ENCODE data around the gene PRKACG. TPM values are rescaled to one million over a fixed set of nuclear protein-coding genes. Genes with fewer than 3 reads are reported as not detected.

PRKACG gene
- not detected in 2 replicates for total RNA-seq (2014; rRNA removed; shearing (Covaris generic))

DNA sequence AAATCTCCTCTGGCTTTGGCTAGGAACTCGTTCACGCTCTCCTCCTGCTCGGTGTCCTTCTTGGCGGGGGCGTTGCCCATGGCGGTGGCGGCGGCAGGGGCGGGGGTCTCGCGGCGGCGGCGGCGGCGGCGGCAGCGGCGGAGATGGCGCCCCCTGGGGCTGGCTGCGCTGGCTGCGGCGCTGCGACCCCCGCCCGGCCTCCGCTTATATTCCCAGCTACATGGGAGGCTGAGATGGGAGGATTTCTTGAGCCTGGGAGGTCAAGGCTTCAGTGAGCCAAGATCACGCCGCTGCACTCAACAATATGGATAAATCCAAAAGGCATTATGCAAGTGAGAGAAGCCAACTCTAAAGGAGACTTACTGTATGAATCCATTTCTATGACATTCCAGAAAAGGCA lies at the start of gene PRKACG:
PRKACG (minus strand) TSS at position 101 of the 400 bp plus-strand sequence; CDS start at position 80, 21 bp downstream.

DNA sequence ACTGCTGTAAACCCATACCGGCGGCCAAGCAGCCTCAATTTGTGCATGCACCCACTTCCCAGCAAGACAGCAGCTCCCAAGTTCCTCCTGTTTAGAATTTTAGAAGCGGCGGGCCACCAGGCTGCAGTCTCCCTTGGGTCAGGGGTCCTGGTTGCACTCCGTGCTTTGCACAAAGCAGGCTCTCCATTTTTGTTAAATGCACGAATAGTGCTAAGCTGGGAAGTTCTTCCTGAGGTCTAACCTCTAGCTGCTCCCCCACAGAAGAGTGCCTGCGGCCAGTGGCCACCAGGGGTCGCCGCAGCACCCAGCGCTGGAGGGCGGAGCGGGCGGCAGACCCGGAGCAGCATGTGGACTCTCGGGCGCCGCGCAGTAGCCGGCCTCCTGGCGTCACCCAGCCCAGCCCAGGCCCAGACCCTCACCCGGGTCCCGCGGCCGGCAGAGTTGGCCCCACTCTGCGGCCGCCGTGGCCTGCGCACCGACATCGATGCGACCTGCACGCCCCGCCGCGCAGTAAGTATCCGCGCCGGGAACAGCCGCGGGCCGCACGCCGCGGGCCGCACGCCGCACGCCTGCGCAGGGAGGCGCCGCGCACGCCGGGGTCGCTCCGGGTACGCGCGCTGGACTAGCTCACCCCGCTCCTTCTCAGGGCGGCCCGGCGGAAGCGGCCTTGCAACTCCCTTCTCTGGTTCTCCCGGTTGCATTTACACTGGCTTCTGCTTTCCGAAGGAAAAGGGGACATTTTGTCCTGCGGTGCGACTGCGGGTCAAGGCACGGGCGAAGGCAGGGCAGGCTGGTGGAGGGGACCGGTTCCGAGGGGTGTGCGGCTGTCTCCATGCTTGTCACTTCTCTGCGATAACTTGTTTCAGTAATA lies 21.8 kb upstream of the PRKACG start, which contains the start of gene FXN:
FXN (plus strand) TSS at position 315 of the 871 bp plus-strand sequence; CDS start at position 346, 31 bp downstream.

Other genes with a start within 250 kb of the PRKACG start
- gene FXN, start 21.6 kb upstream of the PRKACG start, total RNA-seq (2014; rRNA removed; shearing (Covaris generic)) = 2.3 and 3.1 TPM in 2 replicates
- gene TJP2, start 160.2 kb upstream of the PRKACG start, total RNA-seq (2014; rRNA removed; shearing (Covaris generic)) = 24.1 and 27.0 TPM in 2 replicates

Data from A375 (cell line).